K562 (cell line): Measurements from ENCODE around the gene UQCRC1.

Experiments used
- EP300 ChIP-seq: IDR thresholded peaks from 2 replicates; pipeline ENCODE4 v1.6.1; 2012; ENCODE audit warnings: low read length, improper control_type of control experiment
- GABPB1 ChIP-seq: sonication (generic); formaldehyde crosslinking; IDR thresholded peaks from 2 replicates; pipeline ENCODE4 v1.8.0; 2022; ENCODE audit warnings: mild to moderate bottlenecking, missing genetic modification reagents
- PHF21A ChIP-seq: fragments of 450-650 bp; IDR thresholded peaks from 2 replicates; pipeline ENCODE4 v1.6.1; 2017; ENCODE audit warnings: low read depth, borderline replicate concordance
- ZFX ChIP-seq: sonication (generic); formaldehyde crosslinking; IDR thresholded peaks from 2 replicates; pipeline ENCODE4 v1.8.0; 2022; ENCODE audit warnings: mild to moderate bottlenecking, missing genetic modification reagents, moderate library complexity
- ZNF436 ChIP-seq: fragments of 250-450, 450-650 bp; sonication (Bioruptor Pico); formaldehyde crosslinking; IDR thresholded peaks from 2 replicates; pipeline ENCODE4 v1.7.0; 2020; ENCODE audit warnings: mild to moderate bottlenecking
- ZNF512 ChIP-seq: IDR thresholded peaks from 2 replicates; pipeline ENCODE4 v1.6.1; 2016; ENCODE audit warnings: missing genetic modification characterization, missing compliant biosample characterization
- ZSCAN32 ChIP-seq: fragments of 450-650 bp; formaldehyde crosslinking; IDR thresholded peaks from 2 replicates; pipeline ENCODE4 v1.4.0; 2020; ENCODE audit warnings: mild to moderate bottlenecking, moderate library complexity
- ZZZ3 ChIP-seq: fragments of 450-650 bp; IDR thresholded peaks from 2 replicates; pipeline ENCODE4 v1.6.1; 2016; ENCODE audit warnings: antibody characterized with exemption, mild to moderate bottlenecking, moderate library complexity

GRCh38 chr3:48587686-48588085 lies 21.8 kb downstream of the UQCRC1 start:
- TF ChIP-seq ZFX (CRISPR knock-in tag): no peak
- TF ChIP-seq ZNF512 (tag): no peak
- no peak for TF ChIP-seq PHF21A
- no peak for TF ChIP-seq ZNF436
- no peak for TF ChIP-seq EP300
- no peak for TF ChIP-seq ZSCAN32 (CRISPR knock-in tag)
- no peak for TF ChIP-seq ZZZ3
- no peak for TF ChIP-seq GABPB1
